ENCODE data around the gene A1BG.

The A1BG gene

GRCh38 chr19:58304255-58304654 lies 49.0 kb downstream of the A1BG start:
- no peak for DNase-seq (ENCODE audit: low read depth in 2 of 3, low spot score in 1 of 3)

- DNase-seq (ENCODE audit: low read depth in 2 of 3, low spot score in 1 of 3): no peak
Observed at GRCh38 chr19:58300620-58301019, 52.7 kb downstream of the A1BG start.

- no peak for DNase-seq (ENCODE audit: low read depth in 2 of 3, low spot score in 1 of 3)
Observed at GRCh38 chr19:58296104-58296503, 57.2 kb downstream of the A1BG start.
